HepG2 (cell line): Measurements from ENCODE around the gene COL8A2. TPM values are rescaled to one million over a fixed set of nuclear protein-coding genes. Genes with fewer than 3 reads are reported as not detected.

Source experiments
- AKAP8 ChIP-seq: sonication (generic); formaldehyde crosslinking; IDR thresholded peaks from 2 replicates; pipeline ENCODE4 v1.5.1; 2020; ENCODE audit warnings: mild to moderate bottlenecking, missing genetic modification reagents
- HHEX ChIP-seq: IDR thresholded peaks from 2 replicates; pipeline ENCODE4 v1.6.1; 2016; ENCODE audit warnings: control low read depth
- HMGXB3 ChIP-seq: sonication (generic); formaldehyde crosslinking; IDR thresholded peaks from 2 replicates; pipeline ENCODE4 v1.4.0; 2020; ENCODE audit warnings: missing genetic modification reagents, borderline replicate concordance
- NCOA1 ChIP-seq: sonication (generic); formaldehyde crosslinking; IDR thresholded peaks from 2 replicates; pipeline ENCODE4 v1.9.0; 2021; ENCODE audit warnings: missing genetic modification reagents
- NR3C1 ChIP-seq: sonication (generic); formaldehyde crosslinking; IDR thresholded peaks from 2 replicates; pipeline ENCODE4 v1.4.0; 2020; ENCODE audit warnings: missing genetic modification reagents
- SKI ChIP-seq: fragments of 450-650 bp; IDR thresholded peaks from one replicate; pipeline ENCODE4 v1.6.1; 2018; ENCODE audit warnings: mild to moderate bottlenecking; ENCODE audit not compliant: partially characterized antibody
- SP5 ChIP-seq: IDR thresholded peaks from 2 replicates; pipeline ENCODE4 v1.6.1; 2016; ENCODE audit warnings: low read depth, borderline replicate concordance
- ZBTB3 ChIP-seq: sonication (generic); formaldehyde crosslinking; IDR thresholded peaks from 2 replicates; pipeline ENCODE4 v1.4.0; 2020; ENCODE audit warnings: low read depth, mild to moderate bottlenecking, moderate library complexity, missing genetic modification reagents, borderline replicate concordance
- ZFP62 ChIP-seq: sonication (generic); formaldehyde crosslinking; IDR thresholded peaks from 2 replicates; pipeline ENCODE4 v1.4.0; 2020; ENCODE audit warnings: missing genetic modification reagents
- ZMYM4 ChIP-seq: sonication (generic); formaldehyde crosslinking; IDR thresholded peaks from 2 replicates; pipeline ENCODE4 v1.8.1; 2023; ENCODE audit warnings: mild to moderate bottlenecking, missing genetic modification reagents
- ZNF251 ChIP-seq: sonication (generic); formaldehyde crosslinking; IDR thresholded peaks from 2 replicates; pipeline ENCODE4 v1.9.0; 2021; ENCODE audit warnings: mild to moderate bottlenecking, missing genetic modification reagents
- ZNF333 ChIP-seq: sonication (generic); formaldehyde crosslinking; IDR thresholded peaks from 2 replicates; pipeline ENCODE4 v1.4.0; 2020; ENCODE audit warnings: mild to moderate bottlenecking, missing genetic modification reagents, borderline replicate concordance
- ZNF362 ChIP-seq: sonication (generic); formaldehyde crosslinking; IDR thresholded peaks from 2 replicates; pipeline ENCODE4 v1.4.0; 2020; ENCODE audit warnings: missing genetic modification reagents, mild to moderate bottlenecking, borderline replicate concordance
- ZNF503 ChIP-seq: sonication (generic); formaldehyde crosslinking; IDR thresholded peaks from 2 replicates; pipeline ENCODE4 v1.4.0; 2020; ENCODE audit warnings: missing genetic modification reagents
- ZNF543 ChIP-seq: sonication (generic); formaldehyde crosslinking; IDR thresholded peaks from 2 replicates; pipeline ENCODE4 v1.4.0; 2020; ENCODE audit warnings: mild to moderate bottlenecking, missing genetic modification reagents
- ZNF567 ChIP-seq: sonication (generic); formaldehyde crosslinking; IDR thresholded peaks from 2 replicates; pipeline ENCODE4 v1.8.1; 2023; ENCODE audit warnings: mild to moderate bottlenecking, missing genetic modification reagents, borderline replicate concordance
- polyA plus RNA-seq, 8 experiments: library from polyadenylated mRNA; depleted of rRNA in 3 of 8; stranded (reverse) in 7 of 8; unstranded in 1 of 8; fragments of >200 nt; fragmentation: Illumina TruSeq in 4 of 8; extraction: Trizol in 4 of 8; gene quantifications; 2 replicates each; pipeline versions ENCODE4 v1.2.1 to v1.2.3, GENCODE V29; 2011 to 2016; ENCODE audit warnings: low read depth in 4 of 8, missing spikeins in 1 of 8, mixed read lengths in 1 of 8; ENCODE audit not compliant: insufficient read depth in 1 of 8
- total RNA-seq, 5 experiments: library from RNA; depleted of rRNA; stranded (reverse); fragments of >200 nt; fragmentation: Illumina TruSeq; extraction: Trizol; gene quantifications; 2 replicates each; pipeline ENCODE4 v1.2.3, GENCODE V29; 2016; ENCODE audit warnings: low read depth in 1 of 5
- TF ChIP-seq, protein P1 (sequence below): IDR thresholded peaks from 2 replicates; pipeline ENCODE4 v1.6.1; 2016; ENCODE audit warnings: missing biosample characterization, missing genetic modification reagents, low read depth
- TF ChIP-seq, protein P2 (sequence below): sonication (generic); formaldehyde crosslinking; IDR thresholded peaks from 2 replicates; pipeline ENCODE4 v1.4.0; 2020; ENCODE audit warnings: mild to moderate bottlenecking, missing genetic modification reagents

Gene COL8A2
- total and polyA plus RNA-seq, 2 of the 13 experiments (the other 11 are each of a cell fraction or from before 2014, with no cell fraction given), result 0.13 to 0.24 TPM

- TF ChIP-seq, protein P1, sequence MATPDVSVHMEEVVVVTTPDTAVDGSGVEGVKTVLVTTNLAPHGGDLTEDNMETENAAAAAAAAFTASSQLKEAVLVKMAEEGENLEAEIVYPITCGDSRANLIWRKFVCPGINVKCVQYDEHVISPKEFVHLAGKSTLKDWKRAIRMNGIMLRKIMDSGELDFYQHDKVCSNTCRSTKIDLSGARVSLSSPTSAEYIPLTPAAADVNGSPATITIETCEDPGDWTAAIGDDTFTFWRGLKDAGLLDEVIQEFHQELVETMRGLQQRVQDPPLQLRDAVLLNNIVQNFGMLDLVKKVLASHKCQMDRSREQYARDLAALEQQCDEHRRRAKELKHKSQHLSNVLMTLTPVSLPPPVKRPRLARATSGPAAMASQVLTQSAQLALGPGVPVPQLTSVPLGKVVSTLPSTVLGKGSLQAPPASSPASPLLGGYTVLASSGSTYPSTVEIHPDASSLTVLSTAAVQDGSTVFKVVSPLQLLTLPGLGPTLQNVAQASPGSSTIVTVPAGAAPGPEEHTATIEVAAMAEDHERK (CRISPR knock-in tag), result peak; percentile 96
- TF ChIP-seq AKAP8 (0 out of 2 replicates have a peak, but pooled peaks have one; percentile 32), NCOA1 (CRISPR knock-in tag) (peak; percentile 77; the same call in 1 of the 2 replicates), ZFP62 (0 out of 2 replicates have a peak, but pooled peaks have one; percentile 64), HHEX (CRISPR knock-in tag) (no peak), ZBTB3 (CRISPR knock-in tag) (no peak), ZNF543 (CRISPR knock-in tag) (peak; percentile 59; the same call in 1 of the 2 replicates), SP5 (CRISPR knock-in tag) (peak; percentile 79), ZMYM4 (CRISPR knock-in tag) (peak; percentile 75), ZNF333 (CRISPR knock-in tag) (0 out of 2 replicates have a peak, but pooled peaks have one; percentile 14), NR3C1 (CRISPR knock-in tag) (no peak), HMGXB3 (CRISPR knock-in tag) (peak; percentile 88; the same call in 1 of the 2 replicates), ZNF567 (CRISPR knock-in tag) (0 out of 2 replicates have a peak, but pooled peaks have one; percentile 41), SKI (peak; percentile 26), ZNF362 (CRISPR knock-in tag) (peak; percentile 31; the same call in 1 of the 2 replicates), ZNF251 (CRISPR knock-in tag) (no peak), ZNF503 (no peak)
- TF ChIP-seq, protein P2, sequence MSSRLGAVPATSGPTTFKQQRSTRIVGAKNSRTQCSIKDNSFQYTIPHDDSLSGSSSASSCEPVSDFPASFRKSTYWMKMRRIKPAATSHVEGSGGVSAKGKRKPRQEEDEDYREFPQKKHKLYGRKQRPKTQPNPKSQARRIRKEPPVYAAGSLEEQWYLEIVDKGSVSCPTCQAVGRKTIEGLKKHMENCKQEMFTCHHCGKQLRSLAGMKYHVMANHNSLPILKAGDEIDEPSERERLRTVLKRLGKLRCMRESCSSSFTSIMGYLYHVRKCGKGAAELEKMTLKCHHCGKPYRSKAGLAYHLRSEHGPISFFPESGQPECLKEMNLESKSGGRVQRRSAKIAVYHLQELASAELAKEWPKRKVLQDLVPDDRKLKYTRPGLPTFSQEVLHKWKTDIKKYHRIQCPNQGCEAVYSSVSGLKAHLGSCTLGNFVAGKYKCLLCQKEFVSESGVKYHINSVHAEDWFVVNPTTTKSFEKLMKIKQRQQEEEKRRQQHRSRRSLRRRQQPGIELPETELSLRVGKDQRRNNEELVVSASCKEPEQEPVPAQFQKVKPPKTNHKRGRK, result no peak
Observed at GRCh38 chr1:36149237-36149972, 24.4 kb upstream of the COL8A2 start, which contains the start of gene TRAPPC3 (continued).
